H1 (cell line): ENCODE measurements around the gene KIF25. TPM values are rescaled to one million over a fixed set of nuclear protein-coding genes. Genes with fewer than 3 reads are reported as not detected.

Experiments used
- CTCF ChIA-PET: fragments of 300-600 bp; sonication (Branson Sonifier 250); formaldehyde crosslinking; loops from one replicate; lab custom pipeline; 2021; ENCODE audit not compliant: partially characterized antibody; lab: Charles Lee
- POLR2A ChIA-PET: fragments of 300-600 bp; sonication (Branson Sonifier 250); formaldehyde crosslinking; loops from one replicate; lab custom pipeline; 2021; ENCODE audit warnings: inconsistent platforms; ENCODE audit not compliant: partially characterized antibody; lab: Charles Lee
- DNase-seq, 2 experiments: peaks; one replicate each; pipeline versions ENCODE4 v3.0.0 to v3.0.0-alpha.2; 2010 to 2022; ENCODE audit warnings: low spot score in 2 of 2, low read depth in 1 of 2, mixed read lengths in 1 of 2
- FAIRE-seq: peaks from 2 replicates; lab custom pipeline; 2011; peaks lifted over from hg19 to GRCh38; lab: Jason Lieb, UNC
- H2AFZ ChIP-seq: 2 replicates; pipeline ENCODE4 v1.8.1; 2012; ENCODE audit warnings: low read length, inconsistent platforms
- H2AK5ac ChIP-seq: 2 replicates; pipeline ENCODE4 v1.6.1; 2013; ENCODE audit warnings: low read depth, low read length
- H2BK120ac ChIP-seq: replicated peaks from 2 replicates; pipeline ENCODE3; 2013; ENCODE audit warnings: low read depth, low read length, inconsistent platforms
- H2BK12ac ChIP-seq: 2 replicates; pipeline ENCODE4 v1.6.1; 2013; ENCODE audit warnings: low read depth, low read length
- H2BK15ac ChIP-seq: 2 replicates; pipeline ENCODE4 v1.6.1; 2013; ENCODE audit warnings: low read length
- H2BK20ac ChIP-seq: 2 replicates; pipeline ENCODE4 v1.6.1; 2013; ENCODE audit warnings: low read length
- H2BK5ac ChIP-seq: 2 replicates; pipeline ENCODE4 v1.6.1; 2013; ENCODE audit warnings: low read depth, low read length
- H3K14ac ChIP-seq: 2 replicates; pipeline ENCODE4 v1.6.1; 2013; ENCODE audit warnings: inconsistent platforms; ENCODE audit not compliant: insufficient read length
- H3K18ac ChIP-seq: 2 replicates; pipeline ENCODE4 v1.6.1; 2013; ENCODE audit warnings: low read length; ENCODE audit errors: extremely low read depth
- H3K23ac ChIP-seq: 2 replicates; pipeline ENCODE4 v1.6.1; 2013; ENCODE audit warnings: inconsistent platforms; ENCODE audit not compliant: insufficient read length
- H3K23me2 ChIP-seq: 2 replicates; pipeline ENCODE4 v1.6.1; 2013; ENCODE audit warnings: low read depth, low read length
- H3K27ac ChIP-seq: 2 replicates; pipeline ENCODE4 v1.6.1; 2011; ENCODE audit warnings: low read depth, low read length, inconsistent platforms
- H3K27me3 ChIP-seq, 4 experiments: replicated peaks in 1 of 4; 1 replicate in 1 of 4; 2 replicates in 3 of 4; pipeline versions ENCODE4 v1.6.1 to v1.8.1; 2011 to 2013; ENCODE audit warnings: low read length in 3 of 4, mild to moderate bottlenecking in 3 of 4, inconsistent platforms in 2 of 4, mixed read lengths in 2 of 4, moderate library complexity in 1 of 4; ENCODE audit not compliant: control insufficient read depth in 3 of 4, insufficient read depth in 3 of 4; ENCODE audit errors: extremely low read depth in 1 of 4
- H3K36me3 ChIP-seq, 4 experiments: 2 replicates each; pipeline versions ENCODE4 v1.6.1 to v1.8.1; 2011 to 2013; ENCODE audit warnings: mild to moderate bottlenecking in 4 of 4, low read length in 3 of 4, moderate library complexity in 2 of 4, control low read depth in 1 of 4, inconsistent platforms in 1 of 4; ENCODE audit not compliant: insufficient read depth in 4 of 4, control insufficient read depth in 2 of 4
- H3K4ac ChIP-seq: replicated peaks from 2 replicates; pipeline ENCODE3; 2013; ENCODE audit warnings: low read length, low read depth, mixed read lengths, inconsistent platforms; ENCODE audit not compliant: insufficient read length
- H3K4me1 ChIP-seq, 4 experiments: replicated peaks in 1 of 4; 1 replicate in 1 of 4; 2 replicates in 3 of 4; pipeline versions ENCODE4 v1.6.1 to v1.8.1; 2011 to 2013; ENCODE audit warnings: low read length in 3 of 4, inconsistent platforms in 2 of 4, mixed read lengths in 1 of 4; ENCODE audit not compliant: insufficient read depth in 4 of 4, control insufficient read depth in 3 of 4
- H3K4me2 ChIP-seq, 2 experiments: 2 replicates each; pipeline versions ENCODE4 v1.6.1 to v1.8.1; 2011 to 2013; ENCODE audit warnings: low read depth in 2 of 2, low read length in 2 of 2, control low read depth in 1 of 2, inconsistent platforms in 1 of 2, mild to moderate bottlenecking in 1 of 2; ENCODE audit not compliant: insufficient read depth in 1 of 2
- H3K4me3 ChIP-seq, 4 experiments: fragments of 200-600, 300-600 bp in 1 of 4; sonication (generic), shearing (Covaris generic), sonication (Bioruptor Twin) in 1 of 4; 2 replicates each; pipeline versions ENCODE4 v1.5.1 to v1.8.1; 2011 to 2016; ENCODE audit warnings: low read length in 4 of 4, low read depth in 3 of 4, control low read depth in 2 of 4, inconsistent platforms in 2 of 4, mild to moderate bottlenecking in 2 of 4, mixed read lengths in 1 of 4, moderate library complexity in 1 of 4; ENCODE audit not compliant: insufficient read depth in 2 of 4; ENCODE audit errors: extremely low read depth in 1 of 4
- H3K56ac ChIP-seq: replicated peaks from 2 replicates; pipeline ENCODE3; 2013; ENCODE audit warnings: low read depth, mild to moderate bottlenecking, mixed read lengths, low read length, inconsistent platforms; ENCODE audit not compliant: insufficient read length
- H3K79me1 ChIP-seq: 2 replicates; pipeline ENCODE4 v1.6.1; 2013; ENCODE audit warnings: low read depth, low read length, control low read depth
- H3K79me2 ChIP-seq, 2 experiments: 2 replicates each; pipeline versions ENCODE4 v1.6.1 to v1.8.1; 2012 to 2013; ENCODE audit warnings: low read length in 2 of 2, mild to moderate bottlenecking in 2 of 2, inconsistent platforms in 1 of 2; ENCODE audit not compliant: insufficient read depth in 2 of 2, control insufficient read depth in 1 of 2
- H3K9ac ChIP-seq, 4 experiments: replicated peaks in 1 of 4; 1 replicate in 1 of 4; 2 replicates in 3 of 4; pipeline versions ENCODE4 v1.6.1 to v1.8.1; 2011 to 2013; ENCODE audit warnings: low read depth in 3 of 4, low read length in 3 of 4, control low read depth in 2 of 4, mild to moderate bottlenecking in 2 of 4, moderate library complexity in 2 of 4, inconsistent platforms in 1 of 4; ENCODE audit errors: extremely low read depth in 1 of 4
- H3K9me3 ChIP-seq, 2 experiments: 2 replicates each; pipeline versions ENCODE4 v1.6.1 to v1.8.1; 2012 to 2013; ENCODE audit warnings: mild to moderate bottlenecking in 2 of 2, moderate library complexity in 2 of 2, control low read depth in 1 of 2, inconsistent platforms in 1 of 2, low read depth in 1 of 2, low read length in 1 of 2, mixed read lengths in 1 of 2; ENCODE audit not compliant: insufficient read depth in 2 of 2
- H4K20me1 ChIP-seq, 2 experiments: replicated peaks in 1 of 2; 2 replicates each; pipeline versions ENCODE3 to v1.8.1; 2011 to 2013; ENCODE audit warnings: inconsistent platforms in 2 of 2, low read length in 2 of 2, mild to moderate bottlenecking in 1 of 2; ENCODE audit not compliant: insufficient read depth in 2 of 2, control insufficient read depth in 1 of 2
- H4K5ac ChIP-seq: 2 replicates; pipeline ENCODE4 v1.6.1; 2013; ENCODE audit warnings: low read length, low read depth, mixed read lengths, inconsistent platforms; ENCODE audit not compliant: insufficient read length
- H4K8ac ChIP-seq: 2 replicates; pipeline ENCODE4 v1.8.0; 2013; ENCODE audit warnings: mild to moderate bottlenecking, moderate library complexity, low read length, inconsistent platforms; ENCODE audit not compliant: insufficient read depth; ENCODE audit errors: extremely low read depth
- H4K91ac ChIP-seq: replicated peaks from 2 replicates; pipeline ENCODE3; 2013; ENCODE audit warnings: low read length, mixed read lengths, inconsistent platforms; ENCODE audit not compliant: insufficient read length
- ASH2L ChIP-seq: fragments of 200-600, 300-600 bp; sonication (generic); IDR thresholded peaks from one replicate; pipeline ENCODE4 v1.7.1; 2017; ENCODE audit warnings: low read length
- CREB1 ChIP-seq: IDR thresholded peaks from 2 replicates; pipeline ENCODE4 v1.6.1; 2012; ENCODE audit warnings: inconsistent platforms
- GABPA ChIP-seq: IDR thresholded peaks from 2 replicates; pipeline ENCODE4 v1.6.1; 2011; ENCODE audit warnings: mild to moderate bottlenecking, low read length, moderate library complexity, borderline replicate concordance; ENCODE audit not compliant: insufficient read depth
- GTF2F1 ChIP-seq: IDR thresholded peaks from 2 replicates; pipeline ENCODE4 v1.6.1; 2012; ENCODE audit warnings: low read depth, low read length, improper control_type of control experiment, borderline replicate concordance
- JUND ChIP-seq: IDR thresholded peaks from 2 replicates; pipeline ENCODE4 v1.6.1; 2011; ENCODE audit warnings: mild to moderate bottlenecking, improper control_type of control experiment, low read length
- KDM1A ChIP-seq: fragments of 200-600, 300-600 bp; sonication (generic); IDR thresholded peaks from 2 replicates; pipeline ENCODE4 v1.7.1; 2016; ENCODE audit warnings: mild to moderate bottlenecking, low read length, borderline replicate concordance
- POLR2A ChIP-seq, 2 experiments: IDR thresholded peaks; 1 replicate in 1 of 2; 2 replicates in 1 of 2; pipeline ENCODE4 v1.6.1; 2011; ENCODE audit warnings: low read depth in 2 of 2, low read length in 2 of 2, mild to moderate bottlenecking in 2 of 2; ENCODE audit errors: control extremely low read depth in 1 of 2
- RXRA ChIP-seq: IDR thresholded peaks from 2 replicates; pipeline ENCODE4 v1.6.1; 2011; ENCODE audit warnings: low read depth, mild to moderate bottlenecking, low read length, moderate library complexity; ENCODE audit not compliant: insufficient read depth
- SAP30 ChIP-seq: fragments of 300-600 bp; sonication (generic); IDR thresholded peaks from 2 replicates; pipeline ENCODE4 v1.7.1; 2012; ENCODE audit warnings: low read length, moderate library complexity, mild to moderate bottlenecking, inconsistent platforms; ENCODE audit not compliant: insufficient read depth, insufficient replicate concordance
- SP1 ChIP-seq: IDR thresholded peaks from 2 replicates; pipeline ENCODE4 v1.6.1; 2011; ENCODE audit warnings: low read depth, low read length
- SRF ChIP-seq: IDR thresholded peaks from 2 replicates; pipeline ENCODE4 v1.6.1; 2011; ENCODE audit warnings: mild to moderate bottlenecking, low read depth, low read length, moderate library complexity
- SUZ12 ChIP-seq: fragments of 200-600 bp; sonication (generic); IDR thresholded peaks from 2 replicates; pipeline ENCODE4 v1.6.1; 2012; ENCODE audit warnings: mild to moderate bottlenecking, inconsistent platforms, low read length, moderate library complexity, mixed read lengths
- WGBS, 2 experiments: shearing (Covaris generic) in 1 of 2; methylation state at CpG; one replicate each; pipeline versions ENCODE4 v1.1.6 to v1.1.7; 2013 to 2015; ENCODE audit warnings: low lambda C conversion rate in 2 of 2, mixed read lengths in 2 of 2, inconsistent platforms in 1 of 2, low coverage in 1 of 2, missing lambda C conversion rate in 1 of 2; ENCODE audit not compliant: insufficient replicate concordance in 2 of 2, insufficient coverage in 1 of 2, insufficient read length in 1 of 2; ENCODE audit errors: extremely low coverage in 1 of 2, missing lambda C conversion rate in 1 of 2; 5-methylcytosine and 5-hydroxymethylcytosine counted together
- polyA plus RNA-seq, 7 experiments: library from polyadenylated mRNA; depleted of rRNA in 3 of 7; stranded (reverse) in 5 of 7; unstranded in 2 of 7; fragments of >200 nt in 5 of 7; fragments of 200-250 nt in 2 of 7; gene quantifications; 1 replicate in 5 of 7; 2 replicates in 1 of 7; 4 replicates in 1 of 7; pipeline versions ENCODE4 v1.2.1 to v1.2.3, GENCODE V29; 2011 to 2013; ENCODE audit warnings: missing spikeins in 2 of 7, mixed read lengths in 2 of 7
- total RNA-seq: library from RNA; stranded (reverse); fragmentation: NEBNext Ultra II Directional; extraction: Animal tissue kit (Norgen Biotek cat#: 25700); gene quantifications from 2 replicates; pipeline ENCODE4 v1.2.1, GENCODE V29; 2021
- TF ChIP-seq, protein P1 (sequence below): IDR thresholded peaks from 2 replicates; pipeline ENCODE4 v1.6.1; 2012; ENCODE audit warnings: low read length, inconsistent platforms

The KIF25 gene
- total and polyA plus RNA-seq, 2 of the 8 experiments (the other 6 are each of a cell fraction or from before 2014, with no cell fraction given), result 1.5 to 2.0 TPM

DNA sequence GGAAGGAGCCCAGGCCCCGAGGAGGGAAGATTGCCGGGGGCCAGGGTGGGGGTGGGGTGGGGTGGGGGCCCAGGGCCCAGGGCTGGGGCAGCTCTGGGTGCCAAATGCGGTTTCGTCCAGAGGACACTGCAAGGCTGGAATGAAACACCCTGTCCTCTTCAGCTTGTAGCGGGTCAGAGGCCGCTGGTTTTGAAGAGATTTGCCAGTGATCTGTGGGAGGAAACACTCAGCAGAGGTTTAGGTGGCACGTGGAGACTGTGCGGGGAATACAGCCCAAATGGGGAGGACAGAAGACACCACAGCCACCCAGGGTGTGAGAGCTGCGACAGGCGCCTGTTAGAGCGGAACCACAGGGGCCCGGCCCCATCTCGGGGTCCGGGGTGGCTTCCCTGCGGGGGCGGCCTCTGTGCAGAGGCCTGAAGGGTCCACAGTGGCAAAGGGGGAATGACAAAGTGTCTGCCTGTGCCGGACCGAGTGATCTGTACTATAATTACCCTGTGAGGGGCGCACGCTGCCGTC lies 52.3 kb downstream of the KIF25 start:
- CTCF ChIA-PET, result interaction anchor here (0.7 to 1.4 kb wide), 3 partner anchors 12 to 24 kb away, joined by 3 to 6 read pairs (median 3); no protein-coding TSS in a partner anchor
- H3K79me2 ChIP-seq, result no peaks in the 10 kb centered on the region
- H2BK120ac ChIP-seq, result no peak overlapping the region
- H3K23me2 ChIP-seq, result no peaks in the 10 kb centered on the region
- no peak overlapping the region for H2AFZ ChIP-seq
- no peaks in the 10 kb centered on the region; a peak in 3 of 7 replicates for H3K4me1 ChIP-seq
- H3K4ac ChIP-seq, result no peak overlapping the region
- H3K9ac ChIP-seq, result no peak overlapping the region
- FAIRE-seq, result no peak
- no peak for DNase-seq
- 89% methylated on average over 16 of the region's 21 CpGs; no CpG with 5 or more reads in 1 of the 2 experiments for WGBS, 2 experiments
- POLR2A ChIA-PET, result interaction anchor here (1.0 kb wide), 1 partner anchor 112 kb away, joined by 4 read pairs; no protein-coding TSS in a partner anchor
- H3K36me3 ChIP-seq, result no peaks in the 10 kb centered on the region
- no peak overlapping the region for H2BK12ac ChIP-seq
- H3K23ac ChIP-seq, result no peak overlapping the region
- H3K4me2 ChIP-seq, result no peak overlapping the region
- no peak overlapping the region for H2BK5ac ChIP-seq
- H3K18ac ChIP-seq, result no peak overlapping the region
- H4K20me1 ChIP-seq, result no peaks in the 10 kb centered on the region
- no peaks in the 10 kb centered on the region for H3K79me1 ChIP-seq
- no peak overlapping the region for H4K8ac ChIP-seq
- H2BK15ac ChIP-seq, result no peak overlapping the region
- no peak overlapping the region for H2AK5ac ChIP-seq
- H3K27me3 ChIP-seq, result no peaks in the 10 kb centered on the region
- no peak overlapping the region for H3K14ac ChIP-seq
- H3K27ac ChIP-seq, result no peak overlapping the region
- H3K56ac ChIP-seq, result no peak overlapping the region
- H4K5ac ChIP-seq, result no peak overlapping the region
- no peaks in the 10 kb centered on the region for H3K9me3 ChIP-seq
- no peak overlapping the region for H3K4me3 ChIP-seq
- no peak overlapping the region for H2BK20ac ChIP-seq
- peak overlapping the region; percentile 55 for H4K91ac ChIP-seq
- TF ChIP-seq, protein P1, sequence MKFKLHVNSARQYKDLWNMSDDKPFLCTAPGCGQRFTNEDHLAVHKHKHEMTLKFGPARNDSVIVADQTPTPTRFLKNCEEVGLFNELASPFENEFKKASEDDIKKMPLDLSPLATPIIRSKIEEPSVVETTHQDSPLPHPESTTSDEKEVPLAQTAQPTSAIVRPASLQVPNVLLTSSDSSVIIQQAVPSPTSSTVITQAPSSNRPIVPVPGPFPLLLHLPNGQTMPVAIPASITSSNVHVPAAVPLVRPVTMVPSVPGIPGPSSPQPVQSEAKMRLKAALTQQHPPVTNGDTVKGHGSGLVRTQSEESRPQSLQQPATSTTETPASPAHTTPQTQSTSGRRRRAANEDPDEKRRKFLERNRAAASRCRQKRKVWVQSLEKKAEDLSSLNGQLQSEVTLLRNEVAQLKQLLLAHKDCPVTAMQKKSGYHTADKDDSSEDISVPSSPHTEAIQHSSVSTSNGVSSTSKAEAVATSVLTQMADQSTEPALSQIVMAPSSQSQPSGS, result no peak
- TF ChIP-seq SP1, result no peak
- no peak for TF ChIP-seq SRF
- no peak for TF ChIP-seq RXRA
- TF ChIP-seq SAP30, result no peak
- TF ChIP-seq KDM1A, result no peak
- TF ChIP-seq CREB1, result no peak
- TF ChIP-seq GABPA, result no peak
- no peak for TF ChIP-seq POLR2A (IDR thresholded peaks at IDR 0.05; ENCODE audit: control extremely low read depth in 1 of 2, low read depth in 2 of 2, low read length in 2 of 2)
- TF ChIP-seq GTF2F1, result no peak
- TF ChIP-seq ASH2L, result no peak
- TF ChIP-seq SUZ12, result no peak
- no peak for TF ChIP-seq JUND
